GM23338 (cell line): Measurements from ENCODE around the gene ZBTB46.

ENCODE experiments used
- CREB1 ChIP-seq: fragments of 250-450 bp; sonication (Bioruptor Pico); IDR thresholded peaks from 2 replicates; pipeline ENCODE4 v1.5.0; 2020; ENCODE audit warnings: low read depth, mild to moderate bottlenecking, moderate library complexity
- CTCF ChIP-seq, 2 experiments: fragments of 200-600 bp in 1 of 2; sonication (generic) in 1 of 2; conservative IDR thresholded peaks; 2 replicates each; pipeline versions ENCODE4 v1.5.1 to v1.6.1; 2016 to 2017; ENCODE audit warnings: antibody characterized with exemption in 2 of 2, low read depth in 2 of 2, mild to moderate bottlenecking in 2 of 2, moderate library complexity in 1 of 2
- EZH2 ChIP-seq: fragments of 200-600 bp; sonication (generic); IDR thresholded peaks from one replicate; pipeline ENCODE4 v1.8.0; 2017; ENCODE audit warnings: antibody characterized with exemption, mild to moderate bottlenecking, low read depth; ENCODE audit not compliant: unreplicated experiment
- EZH2phosphoT487 ChIP-seq: fragments of 200-600 bp; sonication (generic); IDR thresholded peaks from one replicate; pipeline ENCODE4 v1.8.1; 2018; ENCODE audit warnings: antibody characterized with exemption; ENCODE audit not compliant: unreplicated experiment
- POLR2AphosphoS5 ChIP-seq: IDR thresholded peaks from 2 replicates; pipeline ENCODE4 v1.6.1; 2016; ENCODE audit warnings: antibody characterized with exemption, low read depth
- REST ChIP-seq: IDR thresholded peaks from one replicate; pipeline ENCODE4 v1.6.1; 2018; ENCODE audit warnings: antibody characterized with exemption; ENCODE audit not compliant: unreplicated experiment
- STAT1 ChIP-seq: IDR thresholded peaks from one replicate; pipeline ENCODE4 v1.6.1; 2016; ENCODE audit warnings: antibody characterized with exemption; ENCODE audit not compliant: unreplicated experiment

- TF ChIP-seq CTCF (conservative IDR thresholded peaks at IDR 0.05; ENCODE audit: low read depth in 2 of 2) (no peak), CREB1 (CRISPR knock-in tag) (no peak), EZH2 (no peak), EZH2phosphoT487 (no peak), POLR2AphosphoS5 (no peak), REST (no peak), STAT1 (no peak)
These were observed 42.5 kb upstream of the ZBTB46 start for GRCh38 chr20:63873477-63873971.
